GM12891 (cell line): ENCODE measurements around the gene LRRC57.

Source experiments
- POLR2A ChIP-seq: IDR thresholded peaks from 2 replicates; pipeline ENCODE4 v1.6.1; 2011; ENCODE audit warnings: low read depth, low read length, control low read depth
- TAF1 ChIP-seq: IDR thresholded peaks from 2 replicates; pipeline ENCODE4 v1.6.1; 2011; ENCODE audit warnings: low read depth, low read length, control low read depth

GRCh38 chr15:42511007-42511391 is 37.6 kb downstream of the LRRC57 start:
- no peak for TF ChIP-seq POLR2A
- TF ChIP-seq TAF1, result no peak
